Transverse colon (tissue), 4 donors: ENCODE results near the gene RSPH9. TPM values are rescaled to one million over a fixed set of nuclear protein-coding genes. Genes with fewer than 3 reads are reported as not detected.

Experiments used
- DNase-seq: peaks from one replicate; pipeline ENCODE4 v3.0.0-alpha.2; 2019
- H3K27ac ChIP-seq, 4 donors: fragments of 200-600 bp; sonication (generic); 2 replicates each; pipeline ENCODE4 v1.5.1; 2016 to 2018; ENCODE audit warnings: inconsistent platforms in 4 of 4
- H3K27me3 ChIP-seq: fragments of 200-600 bp; sonication (generic); 2 replicates; pipeline ENCODE4 v1.5.1; 2017; ENCODE audit warnings: inconsistent platforms
- H3K36me3 ChIP-seq, 4 donors: fragments of 200-600 bp; sonication (generic); 2 replicates each; pipeline ENCODE4 v1.5.1; 2017 to 2019; ENCODE audit warnings: inconsistent platforms in 4 of 4
- H3K4me1 ChIP-seq, 4 donors: fragments of 200-600 bp; sonication (generic); 2 replicates each; pipeline ENCODE4 v1.5.1; 2017 to 2020; ENCODE audit warnings: inconsistent platforms in 4 of 4
- H3K4me3 ChIP-seq, 4 donors: fragments of 200-600 bp; sonication (generic); 1 replicate in 1 of 4; 2 replicates in 3 of 4; pipeline versions ENCODE4 v1.5.1 to v1.6.1; 2017 to 2019; ENCODE audit warnings: inconsistent platforms in 4 of 4
- H3K9me3 ChIP-seq, 2 donors: fragments of 200-600 bp; sonication (generic); 2 replicates each; pipeline ENCODE4 v1.5.1; 2017 to 2019; ENCODE audit warnings: inconsistent platforms in 2 of 2
- EP300 ChIP-seq: sonication (generic); formaldehyde crosslinking; IDR thresholded peaks from one replicate; pipeline ENCODE4 v1.6.1; 2017; ENCODE audit warnings: antibody characterized with exemption, low read depth
- POLR2A ChIP-seq: fragments of 450-650 bp; IDR thresholded peaks from one replicate; pipeline ENCODE4 v1.6.1; 2016; ENCODE audit warnings: antibody characterized with exemption, mild to moderate bottlenecking, moderate library complexity
- POLR2AphosphoS5 ChIP-seq, 3 donors: sonication (generic); formaldehyde crosslinking; IDR thresholded peaks; one replicate each; pipeline ENCODE4 v1.6.1; 2016; ENCODE audit warnings: antibody characterized with exemption in 3 of 3
- WGBS, 2 donors: methylation state at CpG; one replicate each; pipeline ENCODE4 v1.1.5; 2018; ENCODE audit warnings: low coverage in 1 of 2; 5-methylcytosine and 5-hydroxymethylcytosine counted together
- in situ Hi-C, 4 donors: fragments of 200-750 bp; cut with MboI; loops; one replicate each; pipeline versions ENCODE4 v1.15.0 to v1.15.1; 2017; ENCODE audit warnings: low sequenced_read_pairs in 3 of 4, low pct_ligation_motif_present in 1 of 4, low pct_unique_long_range_greater_than_20kb in 1 of 4
- intact Hi-C: fragments of 100-400 bp; cut with DNase I; formaldehyde crosslinking; loops from one replicate; pipeline ENCODE4 v1.15.1; 2023; ENCODE audit warnings: low total_unique reads
- total RNA-seq, 4 donors: library from RNA; depleted of rRNA; stranded (reverse); fragments of >200 nt; gene quantifications; one replicate each; pipeline ENCODE4 v1.1.0, GENCODE V29; 2016
- TF ChIP-seq, protein P1 (sequence below), 5 experiments: fragments of 200-600 bp in 3 of 5; fragments of 450-650 bp in 2 of 5; sonication (generic) in 3 of 5; IDR thresholded peaks; 1 replicate in 2 of 5; 2 replicates in 3 of 5; pipeline ENCODE4 v1.5.1; 2016 to 2017; ENCODE audit warnings: antibody characterized with exemption in 5 of 5, inconsistent platforms in 3 of 5, mild to moderate bottlenecking in 2 of 5, moderate library complexity in 1 of 5

The RSPH9 gene
- total RNA-seq, 4 donors from 2014 or later, result not detected

DNA sequence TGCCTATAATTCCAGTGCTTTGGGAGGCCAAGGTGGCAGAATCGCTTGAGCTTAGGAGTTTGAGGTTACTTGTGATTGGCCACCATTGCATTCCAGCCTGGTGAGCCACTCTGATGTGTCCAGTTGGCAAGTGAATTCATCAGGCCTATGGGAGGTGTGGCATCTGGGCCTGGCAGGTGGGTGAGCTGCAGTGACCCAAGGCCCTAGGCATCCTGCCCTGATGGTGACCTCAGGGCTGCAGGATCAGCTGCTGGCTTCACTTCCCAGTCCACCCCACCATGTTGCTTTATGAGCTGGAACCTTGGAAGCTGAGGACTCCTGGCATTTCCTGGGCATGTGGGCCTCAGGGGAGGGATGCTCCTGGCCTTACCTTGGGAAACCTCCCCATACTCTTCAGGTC, 20.5 kb downstream of the RSPH9 start:
- Histone ChIP-seq H3K9me3 (no peaks in the 10 kb centered on the region), H3K27ac (no peak overlapping the region), H3K4me3 (no peak overlapping the region), H3K27me3 (no peaks in the 10 kb centered on the region), H3K36me3 (no peaks in the 10 kb centered on the region), H3K4me1 (peaks cover 12 to 33% (median 24%) of the 10 kb centered on the region in 4 donors)
- no peak for DNase-seq
- intact Hi-C loops (loop anchor here (5.0 kb wide), 2 partner anchors 92 to 412 kb away; no protein-coding TSS in a partner anchor), in situ Hi-C loops (loop anchor here (10.0 to 25.0 kb wide), 4 partner anchors 97 to 422 kb away; partner anchors contain the start of gene VEGFA (in 2 of the 4))
- TF ChIP-seq POLR2AphosphoS5 (IDR thresholded peaks at IDR 0.05), result no peak
- TF ChIP-seq EP300, result no peak
- TF ChIP-seq POLR2A, result no peak
- TF ChIP-seq, protein P1, sequence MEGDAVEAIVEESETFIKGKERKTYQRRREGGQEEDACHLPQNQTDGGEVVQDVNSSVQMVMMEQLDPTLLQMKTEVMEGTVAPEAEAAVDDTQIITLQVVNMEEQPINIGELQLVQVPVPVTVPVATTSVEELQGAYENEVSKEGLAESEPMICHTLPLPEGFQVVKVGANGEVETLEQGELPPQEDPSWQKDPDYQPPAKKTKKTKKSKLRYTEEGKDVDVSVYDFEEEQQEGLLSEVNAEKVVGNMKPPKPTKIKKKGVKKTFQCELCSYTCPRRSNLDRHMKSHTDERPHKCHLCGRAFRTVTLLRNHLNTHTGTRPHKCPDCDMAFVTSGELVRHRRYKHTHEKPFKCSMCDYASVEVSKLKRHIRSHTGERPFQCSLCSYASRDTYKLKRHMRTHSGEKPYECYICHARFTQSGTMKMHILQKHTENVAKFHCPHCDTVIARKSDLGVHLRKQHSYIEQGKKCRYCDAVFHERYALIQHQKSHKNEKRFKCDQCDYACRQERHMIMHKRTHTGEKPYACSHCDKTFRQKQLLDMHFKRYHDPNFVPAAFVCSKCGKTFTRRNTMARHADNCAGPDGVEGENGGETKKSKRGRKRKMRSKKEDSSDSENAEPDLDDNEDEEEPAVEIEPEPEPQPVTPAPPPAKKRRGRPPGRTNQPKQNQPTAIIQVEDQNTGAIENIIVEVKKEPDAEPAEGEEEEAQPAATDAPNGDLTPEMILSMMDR (IDR thresholded peaks at IDR 0.05), result no peak
- 89% methylated on average over 1 of the region's 1 CpG; no CpG with 5 or more reads in 1 of the 2 donors for WGBS, 2 donors

DNA sequence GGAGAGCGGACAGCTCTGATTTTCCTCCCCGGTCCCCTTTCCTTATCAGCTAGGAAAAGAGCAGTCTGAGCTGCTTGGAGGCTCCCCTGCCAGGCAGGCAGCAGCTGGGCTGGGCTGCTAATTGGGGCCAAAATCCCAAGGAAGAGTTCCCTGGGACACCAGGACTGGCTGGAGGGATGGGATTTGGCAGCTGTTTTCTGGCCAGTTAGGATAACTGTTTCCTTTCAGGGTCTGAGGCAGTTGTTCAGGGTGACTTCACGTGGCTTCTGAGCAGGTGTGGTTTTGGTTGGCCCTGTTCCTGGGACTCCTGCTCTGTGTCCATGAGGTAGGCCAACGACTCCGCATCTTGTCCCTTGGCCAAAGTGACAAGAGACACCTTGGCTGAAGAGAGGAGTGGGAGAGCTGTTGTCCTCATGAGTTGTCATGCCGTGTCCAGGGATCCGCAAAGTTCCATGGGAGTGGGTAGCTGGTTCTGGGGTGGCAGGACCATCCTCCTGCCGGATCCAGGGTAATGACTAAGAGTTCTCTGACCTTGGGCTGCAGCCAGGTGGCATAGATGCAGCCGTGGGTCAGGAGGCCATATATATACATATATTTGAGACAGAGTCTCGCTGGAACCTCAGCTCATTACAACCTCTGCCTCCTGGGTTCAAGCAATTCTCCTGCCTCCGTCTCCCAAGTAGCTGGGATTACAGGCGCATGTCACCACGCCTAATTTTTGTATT, 21.5 kb downstream of the RSPH9 start:
- Histone ChIP-seq H3K4me1 (peaks cover 12 to 34% (median 24%) of the 10 kb centered on the region in 4 donors), H3K9me3 (no peaks in the 10 kb centered on the region), H3K27me3 (no peaks in the 10 kb centered on the region), H3K27ac (no peak overlapping the region), H3K4me3 (no peak overlapping the region), H3K36me3 (peaks cover 0 to 3% (median 0%) of the 10 kb centered on the region in 4 donors)
- DNase-seq, result no peak
- TF ChIP-seq POLR2AphosphoS5 (IDR thresholded peaks at IDR 0.05) (no peak), EP300 (no peak), POLR2A (no peak)
- TF ChIP-seq, protein P1 (IDR thresholded peaks at IDR 0.05), result no peak
- intact Hi-C loops, result loop anchor here (5.0 kb wide), 2 partner anchors 91 to 411 kb away; no protein-coding TSS in a partner anchor
- in situ Hi-C loops, result loop anchor here (10.0 to 25.0 kb wide), 4 partner anchors 96 to 421 kb away; partner anchors contain the start of gene VEGFA (in 2 of the 4)
- WGBS, 2 donors, result 53 to 68% methylated on average over 4 to 13 of the region's 13 CpGs

DNA sequence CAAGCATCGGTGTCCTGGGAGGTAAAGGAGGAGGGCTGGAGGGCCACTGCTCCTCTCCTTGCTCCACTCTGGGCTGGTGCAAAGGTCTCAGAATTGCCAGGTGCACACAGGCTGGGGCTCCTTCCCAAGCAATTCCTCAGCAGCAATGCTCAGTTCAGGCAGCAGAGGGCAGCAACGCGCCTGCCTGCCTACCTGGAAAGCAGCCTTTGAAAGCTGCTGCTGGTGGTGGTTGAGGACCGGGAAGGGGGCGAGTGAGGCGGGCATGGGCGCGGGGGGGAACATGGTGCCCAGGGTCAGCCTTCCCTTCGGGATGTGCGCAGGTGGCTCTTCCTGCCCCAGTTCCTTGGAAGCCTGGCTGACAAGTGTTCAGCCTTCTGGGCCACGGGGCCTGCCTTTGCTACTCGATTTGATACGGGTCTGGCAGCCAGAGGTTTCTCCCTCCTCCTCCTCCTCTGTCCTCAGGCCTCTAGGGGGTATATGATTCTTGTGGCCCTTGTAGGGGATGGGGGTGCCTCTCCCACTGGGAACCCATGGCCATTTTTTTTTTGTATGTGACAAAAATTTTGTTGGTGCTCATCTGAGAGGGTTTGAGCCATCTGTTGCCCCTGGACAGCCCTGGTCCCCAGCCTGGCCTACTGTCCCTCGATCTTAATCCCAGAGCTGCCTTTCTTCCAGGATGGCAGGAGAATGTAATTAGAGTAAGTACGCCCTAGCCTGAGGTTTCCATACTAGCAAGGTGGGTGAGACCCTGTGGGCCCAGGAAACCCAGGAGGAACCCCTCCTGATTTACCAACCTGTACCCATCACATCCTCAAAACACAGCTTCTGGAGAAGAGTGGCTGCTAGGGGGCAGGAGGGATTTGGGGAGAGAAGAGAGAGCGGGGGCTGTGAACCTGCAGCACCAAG, 22.7 kb downstream of the RSPH9 start:
- Histone ChIP-seq H3K27ac (peak overlapping the region in 2 of 4 donors; percentile 39 to 40), H3K9me3 (no peaks in the 10 kb centered on the region), H3K36me3 (peaks cover 0 to 4% (median 0%) of the 10 kb centered on the region in 4 donors), H3K27me3 (no peaks in the 10 kb centered on the region), H3K4me1 (peaks cover 12 to 45% (median 33%) of the 10 kb centered on the region in 4 donors), H3K4me3 (peak overlapping the region in 1 of 4 donors; percentile 7)
- in situ Hi-C loops, result loop anchor here (10.0 to 25.0 kb wide), 4 partner anchors 95 to 420 kb away; partner anchors contain the start of gene VEGFA (in 2 of the 4)
- intact Hi-C loops, result loop anchor here (5.0 kb wide), 2 partner anchors 90 to 410 kb away; no protein-coding TSS in a partner anchor
- TF ChIP-seq POLR2AphosphoS5 (IDR thresholded peaks at IDR 0.05) (peak in 2 of 3 donors; percentile 34 to 49), POLR2A (peak; percentile 40), EP300 (no peak)
- TF ChIP-seq, protein P1 (IDR thresholded peaks at IDR 0.05), result peak; percentile 93 to 98 (median 95)
- peak; percentile 93 for DNase-seq
- WGBS, 2 donors, result 0 to 9% methylated on average over 1 to 16 of the region's 16 CpGs
